GM12892 (cell line): ENCODE results near the gene ID2.

Experiments
- POLR2A ChIP-seq: IDR thresholded peaks from 2 replicates; pipeline ENCODE4 v1.6.1; 2011; ENCODE audit warnings: low read depth, low read length, control low read depth
- POLR2AphosphoS5 ChIP-seq: IDR thresholded peaks from 2 replicates; pipeline ENCODE4 v1.6.1; 2011; ENCODE audit warnings: low read depth, low read length, control low read depth
- TAF1 ChIP-seq: IDR thresholded peaks from 2 replicates; pipeline ENCODE4 v1.6.1; 2011; ENCODE audit warnings: low read depth, mild to moderate bottlenecking, control low read depth, low read length, borderline replicate concordance

GRCh38 chr2:8632755-8633154 lies 49.1 kb upstream of the ID2 start:
- TF ChIP-seq TAF1 = no peak
- TF ChIP-seq POLR2A = no peak
- no peak for TF ChIP-seq POLR2AphosphoS5
